Neural cell (in vitro differentiated cells): ENCODE measurements around the gene MAST4.
A peak's percentile ranks its signal among the peaks of the same experiment; 100 is the strongest.

Experiments
- CTCF ChIP-seq: fragments of 450-650 bp; IDR thresholded peaks from 2 replicates; pipeline ENCODE4 v1.5.1; 2014; ENCODE audit warnings: antibody characterized with exemption, mild to moderate bottlenecking, moderate library complexity; ENCODE audit not compliant: poor library complexity, severe bottlenecking
- EP300 ChIP-seq: fragments of 450-650 bp; conservative IDR thresholded peaks from 2 replicates; pipeline ENCODE4 v1.6.1; 2014; ENCODE audit warnings: antibody characterized with exemption, mild to moderate bottlenecking, moderate library complexity; ENCODE audit not compliant: poor library complexity, severe bottlenecking
- EZH2 ChIP-seq: fragments of 200-600, 300-800 bp; shearing (Covaris generic), sonication (generic); IDR thresholded peaks from 2 replicates; pipeline ENCODE4 v1.6.1; 2014; ENCODE audit warnings: antibody characterized with exemption, low read length, borderline replicate concordance, mild to moderate bottlenecking; ENCODE audit not compliant: insufficient read depth, poor library complexity, severe bottlenecking
- MXI1 ChIP-seq: fragments of 450-650 bp; conservative IDR thresholded peaks from 2 replicates; pipeline ENCODE4 v1.6.1; 2014; ENCODE audit warnings: antibody characterized with exemption, mild to moderate bottlenecking; ENCODE audit not compliant: poor library complexity, severe bottlenecking
- POLR2AphosphoS5 ChIP-seq: IDR thresholded peaks from 2 replicates; pipeline ENCODE4 v1.6.1; 2012
- RAD21 ChIP-seq: fragments of 450-650 bp; conservative IDR thresholded peaks from 2 replicates; pipeline ENCODE4 v1.6.1; 2014; ENCODE audit warnings: antibody characterized with exemption, mild to moderate bottlenecking, moderate library complexity
- SMC3 ChIP-seq: fragments of 450-650 bp; conservative IDR thresholded peaks from 2 replicates; pipeline ENCODE4 v1.6.1; 2014; ENCODE audit warnings: antibody characterized with exemption, mild to moderate bottlenecking, moderate library complexity; ENCODE audit not compliant: poor library complexity
- TAF1 ChIP-seq: IDR thresholded peaks from 2 replicates; pipeline ENCODE4 v1.6.1; 2012; ENCODE audit warnings: low read depth
- TF ChIP-seq, protein P1 (sequence below): IDR thresholded peaks from 2 replicates; pipeline ENCODE4 v1.6.1; 2012; ENCODE audit warnings: borderline replicate concordance

- TF ChIP-seq CTCF (peak; percentile 9), EZH2 (no peak), TAF1 (no peak), POLR2AphosphoS5 (no peak), RAD21 (no peak), SMC3 (no peak), EP300 (no peak), MXI1 (no peak)
- TF ChIP-seq, protein P1, sequence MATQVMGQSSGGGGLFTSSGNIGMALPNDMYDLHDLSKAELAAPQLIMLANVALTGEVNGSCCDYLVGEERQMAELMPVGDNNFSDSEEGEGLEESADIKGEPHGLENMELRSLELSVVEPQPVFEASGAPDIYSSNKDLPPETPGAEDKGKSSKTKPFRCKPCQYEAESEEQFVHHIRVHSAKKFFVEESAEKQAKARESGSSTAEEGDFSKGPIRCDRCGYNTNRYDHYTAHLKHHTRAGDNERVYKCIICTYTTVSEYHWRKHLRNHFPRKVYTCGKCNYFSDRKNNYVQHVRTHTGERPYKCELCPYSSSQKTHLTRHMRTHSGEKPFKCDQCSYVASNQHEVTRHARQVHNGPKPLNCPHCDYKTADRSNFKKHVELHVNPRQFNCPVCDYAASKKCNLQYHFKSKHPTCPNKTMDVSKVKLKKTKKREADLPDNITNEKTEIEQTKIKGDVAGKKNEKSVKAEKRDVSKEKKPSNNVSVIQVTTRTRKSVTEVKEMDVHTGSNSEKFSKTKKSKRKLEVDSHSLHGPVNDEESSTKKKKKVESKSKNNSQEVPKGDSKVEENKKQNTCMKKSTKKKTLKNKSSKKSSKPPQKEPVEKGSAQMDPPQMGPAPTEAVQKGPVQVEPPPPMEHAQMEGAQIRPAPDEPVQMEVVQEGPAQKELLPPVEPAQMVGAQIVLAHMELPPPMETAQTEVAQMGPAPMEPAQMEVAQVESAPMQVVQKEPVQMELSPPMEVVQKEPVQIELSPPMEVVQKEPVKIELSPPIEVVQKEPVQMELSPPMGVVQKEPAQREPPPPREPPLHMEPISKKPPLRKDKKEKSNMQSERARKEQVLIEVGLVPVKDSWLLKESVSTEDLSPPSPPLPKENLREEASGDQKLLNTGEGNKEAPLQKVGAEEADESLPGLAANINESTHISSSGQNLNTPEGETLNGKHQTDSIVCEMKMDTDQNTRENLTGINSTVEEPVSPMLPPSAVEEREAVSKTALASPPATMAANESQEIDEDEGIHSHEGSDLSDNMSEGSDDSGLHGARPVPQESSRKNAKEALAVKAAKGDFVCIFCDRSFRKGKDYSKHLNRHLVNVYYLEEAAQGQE, result no peak
Measured at GRCh38 chr5:66742083-66742895, 146.1 kb downstream of the MAST4 start.
